Measurements from ENCODE around the gene SP4. TPM values are rescaled to one million over a fixed set of nuclear protein-coding genes. Genes with fewer than 3 reads are reported as not detected.

Gene SP4
- total and polyA plus RNA-seq, 2 of the 4 experiments (the other 2 are of a cell fraction) = 0.97 to 5.9 TPM

DNA sequence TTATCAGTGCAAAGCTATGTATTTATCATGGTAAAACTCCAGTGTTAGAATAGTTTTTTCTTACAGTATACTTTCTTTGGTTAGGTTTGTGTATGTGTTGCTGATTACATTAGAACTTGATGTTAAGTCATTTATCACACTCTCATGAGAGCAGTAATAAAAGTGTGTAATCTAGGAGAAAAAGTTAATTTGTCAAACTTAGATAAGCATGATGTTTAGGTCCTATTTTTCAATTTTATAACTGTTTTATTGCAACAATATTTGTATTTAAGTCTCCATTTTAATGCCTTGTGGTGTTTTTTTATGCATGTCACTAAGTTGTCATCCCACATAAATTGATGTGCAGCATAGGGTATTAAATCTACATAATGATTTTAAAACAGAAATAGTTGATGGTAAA lies 86.2 kb downstream of the SP4 start:
- Histone ChIP-seq H2BK15ac (ENCODE audit: low read depth, low read length) (no peak overlapping the region), H3K4me2 (ENCODE audit: low read depth, low read length) (no peak overlapping the region), H3K9me1 (ENCODE audit: insufficient read depth, low read length) (no peaks in the 10 kb centered on the region), H4K91ac (ENCODE audit: insufficient read depth, low read depth, low read length) (no peak overlapping the region), H3K14ac (replicated peaks; ENCODE audit: low read depth, low read length) (no peak overlapping the region), H2AK9ac (replicated peaks; ENCODE audit: low read depth, low read length, poor library complexity) (no peak overlapping the region), H4K20me1 (ENCODE audit: insufficient read depth, low read length) (no peaks in the 10 kb centered on the region), H3K27ac (ENCODE audit: insufficient read depth, low read length) (no peak overlapping the region), H3K9ac (ENCODE audit: low read depth, low read length) (no peak overlapping the region), H2BK5ac (ENCODE audit: low read depth, low read length, poor library complexity, severe bottlenecking) (no peak overlapping the region), H3K4me3 (ENCODE audit: insufficient read depth, low read depth, low read length) (no peak overlapping the region), H2AFZ (replicated peaks; ENCODE audit: low read length, poor library complexity) (no peak overlapping the region), H4K5ac (ENCODE audit: low read depth, low read length) (no peak overlapping the region), H3K56ac (ENCODE audit: extremely low read depth, insufficient read depth, low read length) (no peak overlapping the region), H3K36me3 (ENCODE audit: control insufficient read depth, insufficient read depth, low read length) (no peaks in the 10 kb centered on the region), H2BK120ac (ENCODE audit: low read depth, low read length) (no peak overlapping the region), H3K4me1 (ENCODE audit: control insufficient read depth, insufficient read depth, low read length) (no peaks in the 10 kb centered on the region), H4K8ac (ENCODE audit: low read depth in 2 of 2, low read length in 2 of 2) (no peak overlapping the region), H3K23ac (ENCODE audit: low read depth, low read length) (no peak overlapping the region), H2AK5ac (ENCODE audit: low read depth, low read length) (no peak overlapping the region), H3K18ac (ENCODE audit: low read depth, low read length) (no peak overlapping the region), H2BK20ac (ENCODE audit: low read depth, low read length) (no peak overlapping the region), H3K4ac (ENCODE audit: low read depth, low read length) (no peak overlapping the region), H3K79me1 (ENCODE audit: low read depth in 1 of 2, low read length in 2 of 2) (no peaks in the 10 kb centered on the region), H3K27me3 (ENCODE audit: control insufficient read depth, insufficient read depth, low read length) (no peaks in the 10 kb centered on the region), H3K9me3 (ENCODE audit: control insufficient read depth, insufficient read depth, low read length) (no peaks in the 10 kb centered on the region)
- intact Hi-C loops (cut with micrococcal nuclease) (no loop called here), in situ Hi-C loops (cut with MboI; ENCODE audit: low sequenced_read_pairs) (no loop called here), dilution Hi-C loops (cut with HindIII; ENCODE audit: low sequenced_read_pairs, unreplicated experiment) (no loop called here)
- TF ChIP-seq MXI1 (IDR thresholded peaks at IDR 0.05; ENCODE audit: borderline replicate concordance, low read depth, low read length) = no peak
- DNase-seq (no peak), ATAC-seq (ENCODE audit: low read depth) (no peak)
- POLR2A ChIA-PET (ENCODE audit: unreplicated experiment) = no interaction called here
- CTCF ChIA-PET = interaction anchor here (1.1 kb wide), 1 partner anchor 487 kb away, joined by 3 read pairs; no protein-coding TSS in a partner anchor
- no TSS peak for BruUV-seq (replicated peaks)
